NB4 (cell line): ENCODE data around the gene AATK.

ENCODE experiments used
- DNase-seq: peaks from one replicate; pipeline ENCODE4 v3.0.0; 2010; ENCODE audit warnings: low read depth
- H3K4me3 ChIP-seq: one replicate; pipeline ENCODE4 v1.5.1; 2011; ENCODE audit warnings: mild to moderate bottlenecking, low read depth, low read length, moderate library complexity
- MYC ChIP-seq: IDR thresholded peaks from 2 replicates; pipeline ENCODE4 v1.6.1; 2011; ENCODE audit warnings: low read depth, low read length
- POLR2A ChIP-seq: IDR thresholded peaks from 2 replicates; pipeline ENCODE4 v1.6.1; 2011; ENCODE audit warnings: mild to moderate bottlenecking; ENCODE audit not compliant: insufficient read length; ENCODE audit errors: extremely low read depth
- TF ChIP-seq, protein P1 (sequence below): IDR thresholded peaks from one replicate; pipeline ENCODE4 v1.5.1; 2012; ENCODE audit warnings: low read depth, low read length
- TF ChIP-seq, protein P2 (sequence below): IDR thresholded peaks from 2 replicates; pipeline ENCODE4 v1.6.1; 2011; ENCODE audit warnings: low read depth, low read length

Gene AATK

DNA sequence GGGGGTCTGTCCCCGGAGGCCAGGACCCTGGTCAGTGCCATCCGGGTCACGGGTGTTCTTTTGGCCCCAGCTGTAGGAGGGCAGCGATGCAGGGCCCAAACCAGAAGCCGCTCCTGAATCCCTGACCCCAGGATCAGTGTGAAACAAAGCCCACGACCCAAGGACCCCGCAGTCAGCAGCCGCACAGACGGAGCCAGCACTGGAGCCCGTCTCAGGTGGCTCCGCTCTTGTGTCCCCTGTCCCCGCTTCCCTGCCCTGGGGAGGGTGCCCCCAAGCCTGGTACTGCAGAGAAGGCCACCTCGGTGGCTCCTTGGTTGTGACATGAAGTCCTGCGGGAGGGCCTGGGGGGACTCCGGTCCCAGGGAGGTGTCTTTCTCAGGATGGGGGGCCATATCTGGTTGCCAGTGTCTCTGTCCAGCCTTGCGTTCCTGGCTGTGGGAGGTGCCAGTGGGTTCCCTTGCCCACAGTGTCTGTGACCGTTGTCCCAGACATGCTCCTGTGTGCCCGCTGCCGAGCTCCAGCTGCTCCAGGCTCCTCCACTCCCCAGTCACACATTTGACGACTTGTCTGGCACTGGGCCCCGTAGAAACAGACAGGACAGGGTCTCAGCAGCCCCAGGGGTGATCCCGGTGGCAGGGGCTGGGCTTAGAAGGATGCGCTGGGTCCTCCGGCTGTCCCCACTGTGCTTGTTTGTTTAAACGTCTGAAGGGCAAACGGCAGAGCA lies 97.4 kb downstream of the AATK start:
- no peak for TF ChIP-seq MYC
- TF ChIP-seq POLR2A = no peak
- TF ChIP-seq, protein P1, sequence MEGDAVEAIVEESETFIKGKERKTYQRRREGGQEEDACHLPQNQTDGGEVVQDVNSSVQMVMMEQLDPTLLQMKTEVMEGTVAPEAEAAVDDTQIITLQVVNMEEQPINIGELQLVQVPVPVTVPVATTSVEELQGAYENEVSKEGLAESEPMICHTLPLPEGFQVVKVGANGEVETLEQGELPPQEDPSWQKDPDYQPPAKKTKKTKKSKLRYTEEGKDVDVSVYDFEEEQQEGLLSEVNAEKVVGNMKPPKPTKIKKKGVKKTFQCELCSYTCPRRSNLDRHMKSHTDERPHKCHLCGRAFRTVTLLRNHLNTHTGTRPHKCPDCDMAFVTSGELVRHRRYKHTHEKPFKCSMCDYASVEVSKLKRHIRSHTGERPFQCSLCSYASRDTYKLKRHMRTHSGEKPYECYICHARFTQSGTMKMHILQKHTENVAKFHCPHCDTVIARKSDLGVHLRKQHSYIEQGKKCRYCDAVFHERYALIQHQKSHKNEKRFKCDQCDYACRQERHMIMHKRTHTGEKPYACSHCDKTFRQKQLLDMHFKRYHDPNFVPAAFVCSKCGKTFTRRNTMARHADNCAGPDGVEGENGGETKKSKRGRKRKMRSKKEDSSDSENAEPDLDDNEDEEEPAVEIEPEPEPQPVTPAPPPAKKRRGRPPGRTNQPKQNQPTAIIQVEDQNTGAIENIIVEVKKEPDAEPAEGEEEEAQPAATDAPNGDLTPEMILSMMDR = no peak
- TF ChIP-seq, protein P2, sequence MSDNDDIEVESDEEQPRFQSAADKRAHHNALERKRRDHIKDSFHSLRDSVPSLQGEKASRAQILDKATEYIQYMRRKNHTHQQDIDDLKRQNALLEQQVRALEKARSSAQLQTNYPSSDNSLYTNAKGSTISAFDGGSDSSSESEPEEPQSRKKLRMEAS = no peak
- DNase-seq = no peak
- H3K4me3 ChIP-seq = no peak overlapping the region

DNA sequence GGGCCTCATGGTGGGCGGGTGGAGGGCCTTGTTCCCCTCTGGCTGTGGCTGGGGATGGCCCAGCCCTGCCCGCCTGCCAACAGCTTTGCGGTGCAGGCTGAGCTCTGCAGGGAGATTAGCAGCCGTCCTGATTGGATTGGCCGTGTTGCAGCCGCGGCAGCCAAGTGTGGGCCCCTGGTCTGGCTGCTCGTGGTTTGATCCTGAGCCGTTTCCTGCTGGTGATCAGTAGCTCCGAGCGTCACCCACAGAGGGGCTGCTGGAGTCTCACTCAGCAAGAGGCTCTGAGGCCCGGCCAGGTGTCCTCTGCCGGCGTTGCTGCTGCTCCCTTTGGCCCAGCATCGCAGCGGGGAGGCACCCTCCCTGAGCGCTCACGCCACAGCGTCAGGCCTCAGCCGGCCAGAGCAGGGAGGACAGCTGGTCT lies 98.6 kb downstream of the AATK start:
- TF ChIP-seq POLR2A (no peak), MYC (no peak)
- TF ChIP-seq, protein P1 = no peak
- TF ChIP-seq, protein P2 = no peak
- peak; percentile 31 for DNase-seq
- H3K4me3 ChIP-seq = no peak overlapping the region
